COLO829 (cell line): ENCODE results near the gene MEGF6.

ENCODE experiments used
- DNase-seq: peaks from one replicate; pipeline ENCODE4 v3.0.0; 2012; ENCODE audit warnings: low spot score

MEGF6 gene

GRCh38 chr1:3555131-3555920 is 56.0 kb downstream of the MEGF6 start:
- DNase-seq = no peak

- no peak for DNase-seq
Observed at GRCh38 chr1:3553940-3554223, 57.4 kb downstream of the MEGF6 start.

GRCh38 chr1:3553166-3553939 is 58.0 kb downstream of the MEGF6 start:
- no peak for DNase-seq

GRCh38 chr1:3552751-3553150 is 58.6 kb downstream of the MEGF6 start:
- no peak for DNase-seq

GRCh38 chr1:3552176-3552575 is 59.1 kb downstream of the MEGF6 start:
- DNase-seq = no peak

GRCh38 chr1:3551711-3552110 is 59.6 kb downstream of the MEGF6 start:
- no peak for DNase-seq

GRCh38 chr1:3551290-3551678 is 60.0 kb downstream of the MEGF6 start:
- DNase-seq = no peak

- no peak for DNase-seq
Observed at GRCh38 chr1:3550511-3551289, 60.6 kb downstream of the MEGF6 start.

GRCh38 chr1:3548895-3549294 is 62.4 kb downstream of the MEGF6 start:
- no peak for DNase-seq

- DNase-seq = no peak
Observed at GRCh38 chr1:3548156-3548893, 63.0 kb downstream of the MEGF6 start.

GRCh38 chr1:3547055-3548005 is 64.0 kb downstream of the MEGF6 start:
- DNase-seq = no peak

GRCh38 chr1:3546048-3546384 is 65.3 kb downstream of the MEGF6 start:
- no peak for DNase-seq

- no peak for DNase-seq
Observed at GRCh38 chr1:3545363-3546047, 65.8 kb downstream of the MEGF6 start.

- no peak for DNase-seq
Observed at GRCh38 chr1:3544040-3544977, 67.0 kb downstream of the MEGF6 start.

- DNase-seq = no peak
Observed at GRCh38 chr1:3543076-3544039, 68.0 kb downstream of the MEGF6 start.

- no peak for DNase-seq
Observed at GRCh38 chr1:3542676-3543075, 68.6 kb downstream of the MEGF6 start.

- DNase-seq = no peak
Observed at GRCh38 chr1:3541936-3542335, 69.4 kb downstream of the MEGF6 start.

GRCh38 chr1:3541465-3541864 is 69.8 kb downstream of the MEGF6 start:
- DNase-seq = no peak
